H7 (cell line): ENCODE data around the gene RFFL. TPM values are rescaled to one million over a fixed set of nuclear protein-coding genes. Genes with fewer than 3 reads are reported as not detected.
"Not testable (repeated sequence)": the region's sequence is repeated elsewhere in the genome, so short reads cannot be mapped to it uniquely, and the experiment has no call there.

Experiments
- DNase-seq: peaks from one replicate; pipeline ENCODE4 v3.0.0; 2012
- H3K27me3 ChIP-seq: 2 replicates; pipeline ENCODE4 v1.6.0; 2011; ENCODE audit warnings: mild to moderate bottlenecking, low read length; ENCODE audit not compliant: control insufficient read depth, insufficient read depth
- H3K36me3 ChIP-seq: replicated peaks from 2 replicates; pipeline ENCODE4 v1.5.1; 2011; ENCODE audit warnings: low read length; ENCODE audit not compliant: control insufficient read depth, insufficient read depth
- H3K4me3 ChIP-seq: 2 replicates; pipeline ENCODE4 v1.5.1; 2011; ENCODE audit warnings: low read depth, mild to moderate bottlenecking, control low read depth, low read length, moderate library complexity; ENCODE audit not compliant: insufficient read depth
- total RNA-seq: library from RNA; depleted of rRNA; stranded (reverse); fragments of >200 nt; shearing (Covaris generic); gene quantifications from 2 replicates; pipeline ENCODE4 v1.2.3, GENCODE V29; 2014

The RFFL gene
- total RNA-seq, 1 experiment from 2014 or later = 29.9 TPM

- Histone ChIP-seq H3K27me3 (no peaks in the 10 kb centered on the region), H3K4me3 (no peak overlapping the region)
Observed at GRCh38 chr17:35018814-35019213, 44.7 kb downstream of the RFFL start.

GRCh38 chr17:35017021-35017420 lies 46.5 kb downstream of the RFFL start:
- Histone ChIP-seq H3K36me3 (peaks cover 6% of the 10 kb centered on the region), H3K27me3 (no peaks in the 10 kb centered on the region), H3K4me3 (no peak overlapping the region)
- DNase-seq = no peak

More at GRCh38 chr17:35018814-35019213, 44.7 kb downstream of the RFFL start:
- DNase-seq = no peak
- peaks cover 6% of the 10 kb centered on the region for H3K36me3 ChIP-seq

GRCh38 chr17:35016369-35016768 lies 47.1 kb downstream of the RFFL start:
- Histone ChIP-seq H3K36me3 (peaks cover 6% of the 10 kb centered on the region), H3K4me3 (no peak overlapping the region), H3K27me3 (no peaks in the 10 kb centered on the region)
- no peak for DNase-seq

- Histone ChIP-seq H3K36me3 (peaks cover 7% of the 10 kb centered on the region), H3K4me3 (no peak overlapping the region), H3K27me3 (no peaks in the 10 kb centered on the region)
- DNase-seq = no peak
Observed at GRCh38 chr17:35011671-35012216, 51.8 kb downstream of the RFFL start.

- DNase-seq = no peak
Observed at GRCh38 chr17:35010093-35010492, 53.4 kb downstream of the RFFL start.

GRCh38 chr17:35006961-35007360 lies 56.5 kb downstream of the RFFL start:
- peaks cover 27% of the 10 kb centered on the region for H3K36me3 ChIP-seq
- DNase-seq = no peak

More at GRCh38 chr17:35010093-35010492, 53.4 kb downstream of the RFFL start:
- Histone ChIP-seq H3K4me3 (no peak overlapping the region), H3K27me3 (no peaks in the 10 kb centered on the region), H3K36me3 (peaks cover 5% of the 10 kb centered on the region)

GRCh38 chr17:35006345-35006744 lies 57.2 kb downstream of the RFFL start:
- Histone ChIP-seq H3K27me3 (no peaks in the 10 kb centered on the region), H3K36me3 (peaks cover 33% of the 10 kb centered on the region), H3K4me3 (no peak overlapping the region)
- no peak for DNase-seq

More at GRCh38 chr17:35006961-35007360, 56.5 kb downstream of the RFFL start:
- no peaks in the 10 kb centered on the region for H3K27me3 ChIP-seq
- no peak overlapping the region for H3K4me3 ChIP-seq

GRCh38 chr17:35003778-35004177 lies 59.7 kb downstream of the RFFL start:
- H3K4me3 ChIP-seq = no peak overlapping the region
- no peak for DNase-seq
- H3K36me3 ChIP-seq = peaks cover 47% of the 10 kb centered on the region
- no peaks in the 10 kb centered on the region for H3K27me3 ChIP-seq

GRCh38 chr17:35002876-35003551 lies 60.5 kb downstream of the RFFL start:
- H3K27me3 ChIP-seq = no peaks in the 10 kb centered on the region
- no peak for DNase-seq
- H3K4me3 ChIP-seq = no peak overlapping the region
- peaks cover 54% of the 10 kb centered on the region for H3K36me3 ChIP-seq

- Histone ChIP-seq H3K36me3 (peaks cover 63% of the 10 kb centered on the region), H3K27me3 (no peaks in the 10 kb centered on the region), H3K4me3 (no peak overlapping the region)
- no peak for DNase-seq
Observed at GRCh38 chr17:35001549-35001948, 62.0 kb downstream of the RFFL start.

- peaks cover 67% of the 10 kb centered on the region for H3K36me3 ChIP-seq
- not testable (repeated sequence) for H3K27me3 ChIP-seq, DNase-seq, H3K4me3 ChIP-seq
Observed at GRCh38 chr17:35000965-35001364, 62.5 kb downstream of the RFFL start.

- H3K4me3 ChIP-seq = no peak overlapping the region
- H3K36me3 ChIP-seq = peaks cover 79% of the 10 kb centered on the region
- DNase-seq = no peak
- H3K27me3 ChIP-seq = no peaks in the 10 kb centered on the region
Observed at GRCh38 chr17:34999456-34999855, 64.1 kb downstream of the RFFL start.

- H3K36me3 ChIP-seq = peaks cover 82% of the 10 kb centered on the region
Observed at GRCh38 chr17:34998205-34998604, 65.3 kb downstream of the RFFL start.

GRCh38 chr17:34997355-34997862 lies 66.1 kb downstream of the RFFL start:
- DNase-seq = no peak
- Histone ChIP-seq H3K27me3 (no peaks in the 10 kb centered on the region), H3K4me3 (no peak overlapping the region), H3K36me3 (peaks cover 83% of the 10 kb centered on the region)

More at GRCh38 chr17:34998205-34998604, 65.3 kb downstream of the RFFL start:
- no peaks in the 10 kb centered on the region for H3K27me3 ChIP-seq
- peak; percentile 87 for DNase-seq
- no peak overlapping the region for H3K4me3 ChIP-seq
